ENCODE results near the gene DHRS9. TPM values are rescaled to one million over a fixed set of nuclear protein-coding genes. Genes with fewer than 3 reads are reported as not detected.

The DHRS9 gene
- 1 to 10 TPM; 2.3 to 2.4 TPM for total RNA-seq
- 16.5 TPM for polyA plus RNA-seq (ENCODE audit: insufficient read depth, low read depth, low replicate concordance)
- long read RNA-seq, donor 1, result 0 reads
- long read RNA-seq, donor 2, result 0 reads

- no peaks in the 10 kb centered on the region for H3K27me3 ChIP-seq
- no peak for DNase-seq
- TF ChIP-seq CTCF (IDR thresholded peaks at IDR 0.05) (no peak), POLR2A (IDR thresholded peaks at IDR 0.05) (no peak)
- intact Hi-C loops (cut with DNase I; ENCODE audit: low total_unique reads), result no loop called here
- no peaks in the 10 kb centered on the region for H3K9me3 ChIP-seq
- H3K27ac ChIP-seq, result no peak within 1 kb of the TSS
- H3K36me3 ChIP-seq (ENCODE audit: low read depth, missing control alignments), result no peaks in the 10 kb centered on the region
- 81 to 82% methylated on average over 5 of the region's 5 CpGs for WGBS, 2 donors
- no peaks in the 10 kb centered on the region for H3K4me1 ChIP-seq
- H3K4me3 ChIP-seq, result no peak within 1 kb of the TSS
These were observed at the start of gene DHRS9 for GRCh38 chr2:169069341-169069740. Gene DHRS9 (plus strand): TSS chr2:169069563. CDS start chr2:169081582, 12,019 bp downstream.

GRCh38 chr2:169023161-169023560 is 46.2 kb upstream of the DHRS9 start:
- Histone ChIP-seq H3K27me3 (no peaks in the 10 kb centered on the region), H3K36me3 (ENCODE audit: low read depth, missing control alignments) (no peaks in the 10 kb centered on the region), H3K27ac (no peak overlapping the region), H3K4me1 (no peaks in the 10 kb centered on the region), H3K4me3 (no peak overlapping the region), H3K9me3 (no peaks in the 10 kb centered on the region)
- intact Hi-C loops (cut with DNase I; ENCODE audit: low total_unique reads), result no loop called here
- TF ChIP-seq POLR2A (IDR thresholded peaks at IDR 0.05) (no peak), CTCF (IDR thresholded peaks at IDR 0.05) (no peak)
- WGBS, 2 donors, result 58 to 79% methylated on average over 3 of the region's 3 CpGs
- no peak for DNase-seq

GRCh38 chr2:169026056-169026455 is 43.3 kb upstream of the DHRS9 start:
- Histone ChIP-seq H3K27ac (no peak overlapping the region), H3K27me3 (no peaks in the 10 kb centered on the region), H3K9me3 (no peaks in the 10 kb centered on the region), H3K36me3 (ENCODE audit: low read depth, missing control alignments) (no peaks in the 10 kb centered on the region), H3K4me3 (no peak overlapping the region), H3K4me1 (no peaks in the 10 kb centered on the region)
- DNase-seq, result no peak
- intact Hi-C loops (cut with DNase I; ENCODE audit: low total_unique reads), result no loop called here
- WGBS, 2 donors, result 13 to 38% methylated on average over 1 of the region's 1 CpG
- no peak for TF ChIP-seq CTCF (IDR thresholded peaks at IDR 0.05)
- no peak for TF ChIP-seq POLR2A (IDR thresholded peaks at IDR 0.05)

- Histone ChIP-seq H3K4me3 (no peak overlapping the region), H3K27me3 (no peaks in the 10 kb centered on the region), H3K36me3 (ENCODE audit: low read depth, missing control alignments) (no peaks in the 10 kb centered on the region), H3K9me3 (no peaks in the 10 kb centered on the region), H3K27ac (no peak overlapping the region), H3K4me1 (no peaks in the 10 kb centered on the region)
- TF ChIP-seq POLR2A (IDR thresholded peaks at IDR 0.05) (no peak), CTCF (IDR thresholded peaks at IDR 0.05) (no peak)
- DNase-seq, result no peak
- intact Hi-C loops (cut with DNase I; ENCODE audit: low total_unique reads), result no loop called here
- 65 to 84% methylated on average over 3 of the region's 3 CpGs for WGBS, 2 donors
These were observed 42.1 kb upstream of the DHRS9 start for GRCh38 chr2:169027234-169027633.

- Histone ChIP-seq H3K4me3 (peak overlapping the region in 1 of 2 donors; percentile 12), H3K9me3 (no peaks in the 10 kb centered on the region), H3K27me3 (no peaks in the 10 kb centered on the region), H3K27ac (no peak overlapping the region), H3K36me3 (ENCODE audit: low read depth, missing control alignments) (no peaks in the 10 kb centered on the region), H3K4me1 (no peaks in the 10 kb centered on the region)
- 56 to 65% methylated on average over 5 of the region's 5 CpGs for WGBS, 2 donors
- intact Hi-C loops (cut with DNase I; ENCODE audit: low total_unique reads), result no loop called here
- DNase-seq, result no peak
- TF ChIP-seq CTCF (IDR thresholded peaks at IDR 0.05), result no peak
These were observed 40.0 kb upstream of the DHRS9 start for GRCh38 chr2:169029341-169029740.

All from testis (tissue), 5 donors.